Smooth muscle cell (in vitro differentiated cells): ENCODE data around the gene SERINC5. TPM values are rescaled to one million over a fixed set of nuclear protein-coding genes. Genes with fewer than 3 reads are reported as not detected.
"Not testable (repeated sequence)": the region's sequence is repeated elsewhere in the genome, so short reads cannot be mapped to it uniquely, and the experiment has no call there.

Experiments
- DNase-seq: peaks from one replicate; lab custom pipeline; 2025; ENCODE audit not compliant: unreplicated experiment; lab: John Stamatoyannopoulos, UW
- H2AFZ ChIP-seq: fragments of 200-600 bp; sonication (generic); 2 replicates; pipeline ENCODE4 v1.6.0; 2016; ENCODE audit warnings: antibody characterized with exemption, low read depth, mild to moderate bottlenecking
- H3F3A ChIP-seq: fragments of 200-600 bp; sonication (generic); 2 replicates; pipeline ENCODE4 v1.6.0; 2017; ENCODE audit warnings: antibody characterized with exemption, low read depth
- H3K27ac ChIP-seq: fragments of 200-600 bp; sonication (generic); 2 replicates; pipeline ENCODE4 v1.5.1; 2016; ENCODE audit warnings: low read depth, mild to moderate bottlenecking
- H3K27me3 ChIP-seq: fragments of 200-600 bp; sonication (generic); 2 replicates; pipeline ENCODE4 v1.6.1; 2016; ENCODE audit warnings: low read depth, mild to moderate bottlenecking
- H3K36me3 ChIP-seq: fragments of 200-600 bp; sonication (generic); 2 replicates; pipeline ENCODE4 v1.5.1; 2016; ENCODE audit warnings: low read depth
- H3K4me1 ChIP-seq: fragments of 200-600 bp; sonication (generic); 2 replicates; pipeline ENCODE4 v1.5.1; 2016; ENCODE audit warnings: low read depth
- H3K4me2 ChIP-seq: fragments of 200-600 bp; sonication (generic); 2 replicates; pipeline ENCODE4 v1.6.0; 2016; ENCODE audit warnings: mild to moderate bottlenecking
- H3K4me3 ChIP-seq: fragments of 200-600 bp; sonication (generic); 2 replicates; pipeline ENCODE4 v1.5.1; 2016; ENCODE audit warnings: mild to moderate bottlenecking
- H3K79me2 ChIP-seq: fragments of 200-600 bp; sonication (generic); 2 replicates; pipeline ENCODE4 v1.6.0; 2016; ENCODE audit warnings: low read depth, mild to moderate bottlenecking
- H3K9ac ChIP-seq: fragments of 200-600 bp; sonication (generic); 2 replicates; pipeline ENCODE4 v1.6.0; 2016; ENCODE audit warnings: low read depth
- H3K9me3 ChIP-seq: fragments of 200-600 bp; sonication (generic); replicated peaks from 2 replicates; pipeline ENCODE4 v1.5.1; 2016; ENCODE audit warnings: low read depth
- H4K20me1 ChIP-seq: fragments of 200-600 bp; sonication (generic); 2 replicates; pipeline ENCODE4 v1.6.0; 2016; ENCODE audit warnings: low read depth
- CTCF ChIP-seq: fragments of 200-600 bp; sonication (generic); IDR thresholded peaks from 2 replicates; pipeline ENCODE4 v1.5.1; 2017; ENCODE audit warnings: borderline replicate concordance, mild to moderate bottlenecking, antibody characterized with exemption; ENCODE audit not compliant: insufficient read depth, poor library complexity, severe bottlenecking
- WGBS: methylation state at CpG from one replicate; pipeline ENCODE4 v1.1.7; 2016; ENCODE audit warnings: low lambda C conversion rate; 5-methylcytosine and 5-hydroxymethylcytosine counted together
- polyA plus RNA-seq: library from polyadenylated mRNA; unstranded; fragments of >200 nt; fragmentation: Nextera tagmentation; extraction: Ambion mirVana; gene quantifications from 2 replicates; pipeline ENCODE4 v1.2.1, GENCODE V29; 2016
- total RNA-seq: library from RNA; depleted of rRNA; stranded (reverse); fragments of >200 nt; gene quantifications from 2 replicates; pipeline ENCODE4 v1.2.3, GENCODE V29; 2014

The SERINC5 gene
- total and polyA plus RNA-seq, 2 experiments from 2014 or later, result 4.5 to 37.0 TPM

GRCh38 chr5:80282054-80282453 is 26.2 kb upstream of the SERINC5 start:
- Histone ChIP-seq H3K36me3 (no peaks in the 10 kb centered on the region), H2AFZ (no peak overlapping the region), H3K79me2 (no peaks in the 10 kb centered on the region), H3K4me2 (no peak overlapping the region), H3K9me3 (no peaks in the 10 kb centered on the region), H3K4me3 (no peak overlapping the region), H4K20me1 (no peaks in the 10 kb centered on the region), H3K27ac (no peak overlapping the region), H3K4me1 (no peaks in the 10 kb centered on the region), H3K9ac (no peak overlapping the region), H3F3A (no peaks in the 10 kb centered on the region), H3K27me3 (no peaks in the 10 kb centered on the region)
- no peak for DNase-seq
- no peak for TF ChIP-seq CTCF
- 64% methylated on average over 3 of the region's 3 CpGs for WGBS

- no peaks in the 10 kb centered on the region for H3F3A ChIP-seq
- H4K20me1 ChIP-seq, result no peaks in the 10 kb centered on the region
- WGBS, result 20% methylated on average over 2 of the region's 2 CpGs
- no peak overlapping the region for H3K9ac ChIP-seq
- no peaks in the 10 kb centered on the region for H3K9me3 ChIP-seq
- no peak overlapping the region for H2AFZ ChIP-seq
- no peak overlapping the region for H3K4me2 ChIP-seq
- no peak overlapping the region for H3K4me3 ChIP-seq
- H3K79me2 ChIP-seq, result no peaks in the 10 kb centered on the region
- no peaks in the 10 kb centered on the region for H3K4me1 ChIP-seq
- H3K27me3 ChIP-seq, result no peaks in the 10 kb centered on the region
- H3K36me3 ChIP-seq, result no peaks in the 10 kb centered on the region
- no peak for TF ChIP-seq CTCF
- no peak overlapping the region for H3K27ac ChIP-seq
- no peak for DNase-seq
Measured at GRCh38 chr5:80277191-80277590, 21.3 kb upstream of the SERINC5 start.

- no peak for TF ChIP-seq CTCF
- H3K9ac ChIP-seq, result no peak overlapping the region
- no peak overlapping the region for H2AFZ ChIP-seq
- no peak overlapping the region for H3K4me3 ChIP-seq
- DNase-seq, result no peak
- H3F3A ChIP-seq, result no peaks in the 10 kb centered on the region
- no peaks in the 10 kb centered on the region for H4K20me1 ChIP-seq
- no peak overlapping the region for H3K27ac ChIP-seq
- no peaks in the 10 kb centered on the region for H3K27me3 ChIP-seq
- no peaks in the 10 kb centered on the region for H3K36me3 ChIP-seq
- H3K4me1 ChIP-seq, result no peaks in the 10 kb centered on the region
- no peak overlapping the region for H3K4me2 ChIP-seq
- no peaks in the 10 kb centered on the region for H3K79me2 ChIP-seq
- H3K9me3 ChIP-seq, result no peaks in the 10 kb centered on the region
Measured at GRCh38 chr5:80276186-80276585, 20.3 kb upstream of the SERINC5 start.

GRCh38 chr5:80275347-80275746 is 19.5 kb upstream of the SERINC5 start:
- H3K79me2 ChIP-seq, result no peaks in the 10 kb centered on the region
- no peaks in the 10 kb centered on the region for H4K20me1 ChIP-seq
- 87% methylated on average over 2 of the region's 2 CpGs for WGBS
- H3F3A ChIP-seq, result peaks cover 6% of the 10 kb centered on the region
- H3K9me3 ChIP-seq, result no peaks in the 10 kb centered on the region
- no peak overlapping the region for H3K9ac ChIP-seq
- no peak overlapping the region for H3K27ac ChIP-seq
- TF ChIP-seq CTCF, result peak; percentile 33
- H2AFZ ChIP-seq, result no peak overlapping the region
- no peaks in the 10 kb centered on the region for H3K36me3 ChIP-seq
- H3K27me3 ChIP-seq, result no peaks in the 10 kb centered on the region
- H3K4me1 ChIP-seq, result no peaks in the 10 kb centered on the region
- H3K4me3 ChIP-seq, result no peak overlapping the region
- no peak for DNase-seq
- H3K4me2 ChIP-seq, result no peak overlapping the region

- H2AFZ ChIP-seq, H3K27ac ChIP-seq, H3K4me1 ChIP-seq, H3F3A ChIP-seq, H3K9ac ChIP-seq, H3K36me3 ChIP-seq, H3K4me3 ChIP-seq, H4K20me1 ChIP-seq, DNase-seq, H3K4me2 ChIP-seq, H3K79me2 ChIP-seq, H3K27me3 ChIP-seq, H3K9me3 ChIP-seq: not testable (repeated sequence)
- 55% methylated on average over 2 of the region's 2 CpGs for WGBS
Measured at GRCh38 chr5:80270543-80270942, 14.7 kb upstream of the SERINC5 start.
